Activated naive CD4-positive, alpha-beta T cell treated with anti-CD3 and anti-CD28 coated beads, Interleukin-2, amount 50 U/mL, for 24 hours (primary cell): ENCODE results near the gene PRLH.
"Not testable (repeated sequence)": the region's sequence is repeated elsewhere in the genome, so short reads cannot be mapped to it uniquely, and the experiment has no call there.

Experiments
- H3K27ac Mint-ChIP-seq: one replicate; pipeline ENCODE4 v1.8.0; 2021; ENCODE audit warnings: mild to moderate bottlenecking, mixed read lengths
- H3K27me3 Mint-ChIP-seq: one replicate; pipeline ENCODE4 v1.8.0; 2021; ENCODE audit warnings: mixed read lengths
- H3K36me3 Mint-ChIP-seq: one replicate; pipeline ENCODE4 v1.8.0; 2021; ENCODE audit warnings: mixed read lengths
- H3K4me1 Mint-ChIP-seq: one replicate; pipeline ENCODE4 v1.8.0; 2021; ENCODE audit warnings: mixed read lengths
- H3K4me3 Mint-ChIP-seq: one replicate; pipeline ENCODE4 v1.8.0; 2021; ENCODE audit warnings: mild to moderate bottlenecking, mixed read lengths
- H3K9me3 Mint-ChIP-seq: one replicate; pipeline ENCODE4 v1.8.0; 2021; ENCODE audit warnings: mixed read lengths

PRLH gene

GRCh38 chr2:237581751-237582746 lies 15.7 kb downstream of the PRLH start:
- Mint-ChIP-seq H3K36me3 (no peaks in the 10 kb centered on the region), H3K27me3 (no peaks in the 10 kb centered on the region), H3K9me3 (no peaks in the 10 kb centered on the region), H3K27ac (no peak overlapping the region), H3K4me1 (peaks cover 3% of the 10 kb centered on the region), H3K4me3 (no peak overlapping the region)

GRCh38 chr2:237583385-237584295 lies 17.3 kb downstream of the PRLH start:
- no peaks in the 10 kb centered on the region for H3K27me3 Mint-ChIP-seq
- H3K4me3 Mint-ChIP-seq: no peak overlapping the region
- H3K4me1 Mint-ChIP-seq: peaks cover 3% of the 10 kb centered on the region
- no peaks in the 10 kb centered on the region for H3K36me3 Mint-ChIP-seq
- no peak overlapping the region for H3K27ac Mint-ChIP-seq
- no peaks in the 10 kb centered on the region for H3K9me3 Mint-ChIP-seq

GRCh38 chr2:237585590-237586221 lies 19.3 kb downstream of the PRLH start:
- Mint-ChIP-seq H3K27ac (no peak overlapping the region), H3K27me3 (no peaks in the 10 kb centered on the region), H3K9me3 (no peaks in the 10 kb centered on the region), H3K4me3 (no peak overlapping the region), H3K36me3 (no peaks in the 10 kb centered on the region), H3K4me1 (peaks cover 4% of the 10 kb centered on the region)

GRCh38 chr2:237588044-237588696 lies 21.8 kb downstream of the PRLH start:
- Mint-ChIP-seq H3K4me1 (peaks cover 12% of the 10 kb centered on the region), H3K27ac (no peak overlapping the region), H3K36me3 (no peaks in the 10 kb centered on the region), H3K9me3 (no peaks in the 10 kb centered on the region), H3K27me3 (no peaks in the 10 kb centered on the region), H3K4me3 (no peak overlapping the region)

- H3K4me3 Mint-ChIP-seq: no peak within 1 kb of the TSS
- no peaks in the 10 kb centered on the region for H3K36me3 Mint-ChIP-seq
- no peaks in the 10 kb centered on the region for H3K27me3 Mint-ChIP-seq
- H3K27ac Mint-ChIP-seq: no peak within 1 kb of the TSS
- H3K9me3 Mint-ChIP-seq: no peaks in the 10 kb centered on the region
- peaks cover 12% of the 10 kb centered on the region for H3K4me1 Mint-ChIP-seq
These were observed 24.1 kb downstream of the PRLH start, which contains the start of gene RAB17 for GRCh38 chr2:237590272-237591140. Gene RAB17 (minus strand): TSS chr2:237590734. CDS start chr2:237586154, 4,580 bp downstream.

- no peak overlapping the region for H3K4me3 Mint-ChIP-seq
- no peaks in the 10 kb centered on the region for H3K27me3 Mint-ChIP-seq
- no peaks in the 10 kb centered on the region for H3K9me3 Mint-ChIP-seq
- H3K4me1 Mint-ChIP-seq: peaks cover 12% of the 10 kb centered on the region
- H3K27ac Mint-ChIP-seq: no peak overlapping the region
- no peaks in the 10 kb centered on the region for H3K36me3 Mint-ChIP-seq
These were observed 24.9 kb downstream of the PRLH start for GRCh38 chr2:237591141-237591881.

DNA sequence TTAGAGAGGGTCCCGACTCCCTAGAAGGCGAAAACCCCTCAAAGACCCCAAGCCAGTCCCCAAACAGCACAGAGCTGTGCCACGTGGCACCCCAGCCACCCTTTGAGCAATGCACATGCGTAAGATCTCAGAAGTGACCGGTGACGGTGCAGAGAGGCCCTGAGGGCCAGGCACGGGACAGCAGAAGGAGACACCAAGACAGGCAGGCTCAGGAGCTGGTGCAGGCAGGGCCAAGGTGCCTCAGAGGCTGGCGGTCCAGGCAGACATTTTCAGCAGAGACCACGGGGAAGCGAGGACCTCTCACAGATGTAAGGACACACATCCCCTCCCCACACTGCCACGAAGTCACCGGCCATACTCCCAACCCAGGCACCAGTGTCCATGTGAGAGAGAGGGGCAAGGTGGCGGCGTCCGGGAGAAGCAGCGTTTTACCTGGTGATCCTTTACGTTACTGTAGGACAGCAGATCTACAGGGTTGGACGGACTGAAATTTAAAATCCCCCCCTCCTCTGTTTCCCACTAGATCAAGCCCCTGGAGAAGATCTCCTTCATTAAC lies 26.1 kb downstream of the PRLH start:
- no peak overlapping the region for H3K4me3 Mint-ChIP-seq
- H3K27ac Mint-ChIP-seq: no peak overlapping the region
- no peaks in the 10 kb centered on the region for H3K27me3 Mint-ChIP-seq
- peaks cover 12% of the 10 kb centered on the region for H3K4me1 Mint-ChIP-seq
- H3K9me3 Mint-ChIP-seq: no peaks in the 10 kb centered on the region
- H3K36me3 Mint-ChIP-seq: no peaks in the 10 kb centered on the region

DNA sequence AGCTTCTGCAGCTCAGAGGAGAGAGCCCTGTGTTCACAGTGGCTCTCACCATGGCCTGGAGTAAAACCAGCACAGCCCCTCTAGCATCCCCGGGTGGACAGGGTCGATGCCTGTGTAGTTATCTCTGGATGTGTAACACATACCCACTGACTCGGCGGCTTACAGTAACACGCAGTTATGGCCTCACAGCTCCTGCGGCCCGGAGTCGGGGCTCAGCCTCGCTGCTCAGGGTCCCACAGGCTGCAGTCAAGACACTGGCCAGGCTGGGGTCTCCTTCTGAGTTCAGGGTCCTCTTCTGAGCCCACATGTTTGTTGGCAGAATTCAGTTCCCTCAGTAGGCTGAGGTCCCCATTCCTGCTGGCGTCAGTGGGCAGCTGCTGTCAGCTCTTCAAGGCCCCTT lies 26.7 kb downstream of the PRLH start:
- no peaks in the 10 kb centered on the region for H3K9me3 Mint-ChIP-seq
- H3K4me1 Mint-ChIP-seq: peaks cover 12% of the 10 kb centered on the region
- no peaks in the 10 kb centered on the region for H3K27me3 Mint-ChIP-seq
- H3K27ac Mint-ChIP-seq: no peak overlapping the region
- no peaks in the 10 kb centered on the region for H3K36me3 Mint-ChIP-seq
- H3K4me3 Mint-ChIP-seq: no peak overlapping the region

DNA sequence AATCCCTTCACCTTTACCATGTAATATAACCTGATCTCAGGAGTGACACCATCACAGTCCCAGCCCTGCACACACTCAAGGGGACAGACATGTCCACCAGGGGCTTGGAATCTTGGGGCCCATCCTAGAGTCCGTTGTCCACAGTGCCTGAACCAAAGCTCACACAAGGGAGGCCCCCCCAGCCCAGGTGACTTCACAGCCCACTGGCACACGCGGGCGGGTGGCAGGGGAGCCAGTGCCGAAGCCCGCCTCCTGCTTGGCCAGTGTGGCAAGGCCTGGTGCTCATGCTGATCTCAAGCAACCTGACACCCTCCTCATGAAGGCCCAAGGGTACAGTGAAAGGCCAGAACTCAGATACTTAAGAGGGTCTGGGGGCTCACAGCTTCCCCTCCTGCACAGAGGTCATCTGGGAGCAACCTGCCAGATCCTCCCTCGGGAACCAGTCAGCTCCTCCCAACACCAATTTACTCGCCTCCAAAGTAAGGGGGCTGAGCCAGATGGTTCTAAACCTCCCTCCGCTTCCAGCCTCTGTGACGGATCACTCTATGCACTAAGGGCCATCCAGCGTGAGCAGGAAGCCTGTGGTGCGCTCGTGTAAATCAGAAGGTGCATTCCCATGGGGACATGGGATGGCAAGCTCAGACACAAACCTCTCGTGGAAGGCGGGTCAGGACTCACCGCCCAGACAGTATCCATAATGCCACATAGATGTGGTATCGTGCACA lies 27.4 kb downstream of the PRLH start:
- no peak overlapping the region for H3K27ac Mint-ChIP-seq
- H3K36me3 Mint-ChIP-seq: no peaks in the 10 kb centered on the region
- peaks cover 12% of the 10 kb centered on the region for H3K4me1 Mint-ChIP-seq

GRCh38 chr2:237594514-237594871 lies 28.1 kb downstream of the PRLH start:
- H3K27me3 Mint-ChIP-seq: no peaks in the 10 kb centered on the region
- H3K4me1 Mint-ChIP-seq: peaks cover 12% of the 10 kb centered on the region
- no peak overlapping the region for H3K4me3 Mint-ChIP-seq
- no peak overlapping the region for H3K27ac Mint-ChIP-seq
- no peaks in the 10 kb centered on the region for H3K9me3 Mint-ChIP-seq
- no peaks in the 10 kb centered on the region for H3K36me3 Mint-ChIP-seq

More for the DNA sequence above, 27.4 kb downstream of the PRLH start:
- no peaks in the 10 kb centered on the region for H3K9me3 Mint-ChIP-seq
- H3K27me3 Mint-ChIP-seq: no peaks in the 10 kb centered on the region
- no peak overlapping the region for H3K4me3 Mint-ChIP-seq

DNA sequence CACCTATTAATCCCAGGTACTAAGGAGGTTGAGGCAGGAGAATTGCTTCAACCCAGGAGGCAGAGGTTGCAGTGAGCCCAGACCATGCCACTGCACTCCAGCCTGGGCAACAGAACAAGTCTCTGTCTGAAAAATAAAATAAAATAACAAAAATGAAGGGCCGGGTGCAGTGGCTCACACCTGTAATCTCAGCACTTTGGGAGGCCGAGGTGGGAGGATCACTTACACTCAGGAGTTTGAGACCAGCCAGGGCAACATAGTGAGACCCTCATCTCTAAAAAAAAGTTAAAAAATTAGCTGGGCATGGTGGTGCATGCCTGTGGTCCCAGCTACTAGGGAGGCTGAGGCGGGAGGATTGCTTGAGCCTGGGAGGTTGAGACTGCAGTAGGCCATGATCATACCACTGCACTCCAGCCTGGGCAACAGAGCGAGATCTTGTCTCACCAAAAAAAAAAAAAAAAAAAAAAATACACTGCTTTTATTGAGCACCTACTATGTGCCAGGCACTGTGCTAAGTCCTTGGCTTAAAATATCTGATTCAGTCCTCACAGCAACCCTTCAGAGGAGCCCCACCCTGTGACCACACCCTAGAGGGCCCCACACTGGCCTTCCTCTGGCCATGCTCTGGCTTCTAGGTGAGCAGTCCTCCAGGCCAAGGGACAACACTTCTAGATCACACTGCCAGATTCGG lies 29.6 kb downstream of the PRLH start:
- H3K27me3 Mint-ChIP-seq, H3K4me1 Mint-ChIP-seq, H3K27ac Mint-ChIP-seq, H3K9me3 Mint-ChIP-seq, H3K36me3 Mint-ChIP-seq, H3K4me3 Mint-ChIP-seq: not testable (repeated sequence)

DNA sequence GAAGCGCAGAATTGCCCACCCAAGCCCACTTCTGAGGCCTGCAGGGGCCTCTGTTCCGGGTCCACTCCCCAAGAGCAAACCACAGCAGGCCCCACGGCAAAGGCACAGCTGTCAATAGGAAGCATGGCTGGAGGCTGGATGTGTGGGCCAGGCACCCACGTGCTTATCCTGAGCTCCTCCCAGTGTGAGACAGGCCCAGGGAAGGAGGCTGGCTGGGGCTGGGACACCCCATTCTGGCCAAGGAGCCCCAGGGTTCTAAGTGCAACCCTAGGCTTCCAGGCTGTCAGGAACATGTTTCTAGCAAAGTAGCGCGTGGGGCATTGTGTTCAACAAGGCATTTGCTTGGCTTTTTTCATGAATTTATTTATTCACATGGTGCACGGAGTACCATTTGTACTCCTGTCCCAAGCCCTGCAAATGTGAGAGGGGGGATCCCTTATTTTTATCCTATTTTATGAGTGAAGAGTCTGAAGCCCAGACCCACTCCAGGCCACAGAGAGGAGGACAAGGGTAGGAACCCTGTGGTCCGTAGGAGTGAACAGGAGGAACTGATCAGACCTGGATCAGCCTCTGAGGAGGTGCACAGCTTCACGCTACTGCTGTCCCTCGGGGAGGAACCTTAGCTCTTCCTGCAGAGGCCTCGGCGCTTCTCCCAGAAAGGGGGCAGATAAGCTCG lies 30.3 kb downstream of the PRLH start:
- Mint-ChIP-seq H3K27ac (no peak overlapping the region), H3K4me3 (no peak overlapping the region), H3K27me3 (no peaks in the 10 kb centered on the region), H3K4me1 (peaks cover 1% of the 10 kb centered on the region), H3K9me3 (no peaks in the 10 kb centered on the region), H3K36me3 (no peaks in the 10 kb centered on the region)
